Colonic mucosa (tissue), 4 donors: ENCODE results near the gene SLIT3. TPM values are rescaled to one million over a fixed set of nuclear protein-coding genes. Genes with fewer than 3 reads are reported as not detected.

Experiments used
- DNase-seq: peaks from one replicate; pipeline ENCODE4 v3.0.0-alpha.2; 2020
- H3K27ac ChIP-seq: fragments of 200-600 bp; one replicate; pipeline ENCODE4 v1.8.0; 2021
- H3K27me3 ChIP-seq: fragments of 200-600 bp; one replicate; pipeline ENCODE4 v1.8.0; 2021
- H3K36me3 ChIP-seq: fragments of 200-600 bp; one replicate; pipeline ENCODE4 v1.8.0; 2021
- H3K4me1 ChIP-seq: fragments of 200-600 bp; one replicate; pipeline ENCODE4 v1.8.0; 2021; ENCODE audit warnings: mild to moderate bottlenecking
- H3K4me3 ChIP-seq: fragments of 200-600 bp; one replicate; pipeline ENCODE4 v1.8.0; 2021
- H3K9ac ChIP-seq, 2 donors: one replicate each; pipeline ENCODE4 v1.7.0; 2013; ENCODE audit warnings: control low read depth in 2 of 2, low read depth in 2 of 2, low read length in 2 of 2
- H3K9me3 ChIP-seq: fragments of 200-600 bp; one replicate; pipeline ENCODE4 v1.8.0; 2021
- intact Hi-C: fragments of 100-400 bp; cut with DNase I; formaldehyde crosslinking; loops from one replicate; pipeline ENCODE4 v1.14.1; 2022
- total RNA-seq, 2 donors: library from RNA; stranded (reverse); fragmentation: NEBNext Ultra II Directional in 1 of 2; extraction: Animal tissue kit (Norgen Biotek cat#: 25700) in 1 of 2; gene quantifications; one replicate each; pipeline ENCODE4 v1.2.1, GENCODE V29; 2021
- TF ChIP-seq, protein P1 (sequence below): fragments of 200-600 bp; IDR thresholded peaks from one replicate; pipeline ENCODE4 v1.8.0; 2022; ENCODE audit warnings: antibody characterized with exemption, mild to moderate bottlenecking
- donor health status: healthy.
- donor health status: DM: no; HTN: no; CAD: no.
- donor health status: DM: no; HTN: no; CAD: no.

The SLIT3 gene
- total RNA-seq, 2 donors from 2014 or later: 3.4 to 7.6 TPM

GRCh38 chr5:169020102-169020501, 280.8 kb downstream of the SLIT3 start:
- Histone ChIP-seq H3K9ac (no peak overlapping the region), H3K27me3 (no peaks in the 10 kb centered on the region), H3K36me3 (no peaks in the 10 kb centered on the region), H3K9me3 (no peaks in the 10 kb centered on the region), H3K4me3 (no peak overlapping the region), H3K4me1 (no peaks in the 10 kb centered on the region), H3K27ac (no peak overlapping the region)
- TF ChIP-seq, protein P1, sequence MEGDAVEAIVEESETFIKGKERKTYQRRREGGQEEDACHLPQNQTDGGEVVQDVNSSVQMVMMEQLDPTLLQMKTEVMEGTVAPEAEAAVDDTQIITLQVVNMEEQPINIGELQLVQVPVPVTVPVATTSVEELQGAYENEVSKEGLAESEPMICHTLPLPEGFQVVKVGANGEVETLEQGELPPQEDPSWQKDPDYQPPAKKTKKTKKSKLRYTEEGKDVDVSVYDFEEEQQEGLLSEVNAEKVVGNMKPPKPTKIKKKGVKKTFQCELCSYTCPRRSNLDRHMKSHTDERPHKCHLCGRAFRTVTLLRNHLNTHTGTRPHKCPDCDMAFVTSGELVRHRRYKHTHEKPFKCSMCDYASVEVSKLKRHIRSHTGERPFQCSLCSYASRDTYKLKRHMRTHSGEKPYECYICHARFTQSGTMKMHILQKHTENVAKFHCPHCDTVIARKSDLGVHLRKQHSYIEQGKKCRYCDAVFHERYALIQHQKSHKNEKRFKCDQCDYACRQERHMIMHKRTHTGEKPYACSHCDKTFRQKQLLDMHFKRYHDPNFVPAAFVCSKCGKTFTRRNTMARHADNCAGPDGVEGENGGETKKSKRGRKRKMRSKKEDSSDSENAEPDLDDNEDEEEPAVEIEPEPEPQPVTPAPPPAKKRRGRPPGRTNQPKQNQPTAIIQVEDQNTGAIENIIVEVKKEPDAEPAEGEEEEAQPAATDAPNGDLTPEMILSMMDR: no peak
- intact Hi-C loops: no loop called here
- no peak for DNase-seq

DNA sequence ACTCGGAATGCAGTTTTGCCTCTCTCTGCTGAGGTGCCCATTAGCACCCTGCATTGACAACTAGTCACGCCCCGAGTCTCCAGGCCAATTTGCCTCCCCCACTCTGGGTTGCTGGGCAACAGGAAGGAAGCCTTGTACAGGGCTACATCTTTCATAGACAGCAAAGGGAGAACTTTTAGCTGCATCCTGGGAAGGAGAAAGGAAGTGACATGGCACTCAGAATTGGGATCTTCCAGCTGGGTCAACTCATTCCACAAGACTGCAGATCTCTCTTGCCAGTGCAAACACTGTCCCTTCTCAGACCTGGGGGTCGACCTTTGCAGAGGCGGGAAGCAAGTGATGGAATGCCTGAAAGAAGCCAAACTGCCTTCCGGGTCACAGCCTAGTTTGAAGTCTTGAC, 282.0 kb downstream of the SLIT3 start:
- H3K9ac ChIP-seq: no peak overlapping the region
- H3K27ac ChIP-seq: no peak overlapping the region
- no peaks in the 10 kb centered on the region for H3K36me3 ChIP-seq
- no peaks in the 10 kb centered on the region for H3K9me3 ChIP-seq
- H3K4me3 ChIP-seq: no peak overlapping the region
- intact Hi-C loops: no loop called here
- H3K4me1 ChIP-seq: no peaks in the 10 kb centered on the region
- TF ChIP-seq, protein P1: no peak
- no peak for DNase-seq
- no peaks in the 10 kb centered on the region for H3K27me3 ChIP-seq

GRCh38 chr5:169015991-169016390, 284.9 kb downstream of the SLIT3 start:
- DNase-seq: no peak
- Histone ChIP-seq H3K9ac (no peak overlapping the region), H3K4me1 (no peaks in the 10 kb centered on the region), H3K36me3 (no peaks in the 10 kb centered on the region), H3K27ac (no peak overlapping the region), H3K4me3 (no peak overlapping the region), H3K9me3 (no peaks in the 10 kb centered on the region), H3K27me3 (no peaks in the 10 kb centered on the region)
- TF ChIP-seq, protein P1: no peak
- intact Hi-C loops: no loop called here

DNA sequence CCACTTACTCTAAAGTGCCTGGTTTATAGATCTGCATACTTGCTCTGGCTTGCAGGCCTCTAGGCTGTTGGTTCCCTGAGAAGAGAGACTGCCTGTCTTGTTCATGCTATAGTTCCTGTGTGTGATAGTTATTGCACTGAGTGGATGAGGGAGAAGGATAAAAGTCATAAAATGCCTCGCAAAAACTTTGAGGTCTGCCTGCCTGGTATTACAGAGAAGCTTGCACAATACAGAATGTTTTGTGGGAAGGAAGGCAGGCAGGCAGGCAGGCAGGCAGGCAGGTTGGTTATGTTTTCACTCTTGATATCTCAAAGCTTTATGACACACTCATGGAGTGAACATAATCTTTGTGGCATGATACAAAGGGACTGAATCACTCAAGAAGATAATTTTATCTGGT, 287.1 kb downstream of the SLIT3 start:
- Histone ChIP-seq H3K27me3 (no peaks in the 10 kb centered on the region), H3K9me3 (no peaks in the 10 kb centered on the region), H3K4me1 (no peaks in the 10 kb centered on the region), H3K9ac (no peak overlapping the region), H3K36me3 (no peaks in the 10 kb centered on the region), H3K27ac (no peak overlapping the region), H3K4me3 (no peak overlapping the region)
- intact Hi-C loops: no loop called here
- TF ChIP-seq, protein P1: no peak
- DNase-seq: no peak

GRCh38 chr5:169013208-169013728, 287.7 kb downstream of the SLIT3 start:
- Histone ChIP-seq H3K9ac (no peak overlapping the region), H3K36me3 (no peaks in the 10 kb centered on the region), H3K27ac (no peak overlapping the region), H3K4me1 (no peaks in the 10 kb centered on the region), H3K27me3 (no peaks in the 10 kb centered on the region), H3K9me3 (no peaks in the 10 kb centered on the region), H3K4me3 (no peak overlapping the region)
- DNase-seq: no peak
- TF ChIP-seq, protein P1: no peak
- intact Hi-C loops: no loop called here
